IPS DF 4.7 (cell line): Measurements from ENCODE around the gene PSMB7.

Experiments
- DNase-seq: peaks from one replicate; pipeline ENCODE4 v3.0.0-alpha.2; 2013; ENCODE audit warnings: low spot score; ENCODE audit errors: extremely low read depth

PSMB7 gene

DNA sequence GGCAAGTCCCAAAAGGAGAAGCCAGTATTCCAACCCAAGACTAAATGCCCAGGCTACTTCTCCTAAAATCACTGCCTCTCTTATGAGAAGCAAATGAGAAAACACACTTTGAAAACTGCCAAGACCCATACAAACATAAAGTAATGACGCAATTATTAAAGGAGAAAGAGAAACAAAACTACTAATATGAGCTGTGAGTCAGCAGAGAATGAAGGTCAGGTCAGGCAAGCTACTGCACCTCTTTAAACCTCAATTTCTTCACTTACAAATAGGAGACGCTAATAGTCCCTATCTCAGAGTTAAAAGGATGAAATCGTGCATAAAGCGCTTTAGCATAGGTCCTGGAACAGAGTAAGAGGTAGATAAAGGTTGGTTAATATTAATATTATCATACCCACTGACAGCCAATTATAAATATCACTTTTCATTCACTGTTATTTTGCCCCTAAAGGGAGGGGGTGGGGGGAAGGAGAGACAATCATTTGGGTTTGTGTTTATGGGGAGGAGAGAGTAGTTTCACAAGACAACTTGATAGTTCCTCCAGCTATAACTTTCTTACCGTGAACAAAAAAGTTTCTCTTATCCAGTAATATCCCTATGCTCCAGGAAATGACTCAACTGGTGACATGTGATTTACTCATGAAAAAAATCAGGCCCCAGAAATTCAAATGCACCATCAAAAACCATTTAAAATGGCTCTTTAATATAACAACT is 3.6 kb downstream of the PSMB7 start:
- DNase-seq = no peak

DNA sequence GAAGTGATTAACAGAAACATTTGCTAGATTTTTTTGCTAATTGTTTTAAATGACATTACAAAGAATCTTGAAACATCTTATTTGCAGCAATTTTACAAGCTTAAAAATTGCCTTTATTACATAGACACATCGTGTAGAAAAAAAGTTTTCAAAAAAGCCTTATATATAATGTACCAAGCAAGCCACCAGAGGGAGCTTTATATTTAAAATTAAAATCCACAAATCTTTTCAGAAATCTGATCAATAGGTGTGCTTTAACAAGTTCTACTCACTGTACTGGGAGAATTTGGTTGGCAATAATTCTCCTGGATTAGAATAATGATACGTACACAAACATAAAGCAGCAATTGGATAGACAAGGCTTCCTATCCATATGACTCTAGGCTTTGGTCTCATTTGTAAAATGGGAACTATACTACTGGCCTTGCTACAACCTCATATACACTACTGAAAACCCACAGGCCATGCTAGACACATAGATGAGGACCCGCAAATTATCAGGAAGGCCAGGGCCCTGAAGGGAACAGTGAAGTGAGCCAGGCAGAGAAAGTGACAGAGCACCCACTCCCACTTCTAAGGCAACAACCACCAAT is 4.8 kb downstream of the PSMB7 start:
- DNase-seq = no peak

DNA sequence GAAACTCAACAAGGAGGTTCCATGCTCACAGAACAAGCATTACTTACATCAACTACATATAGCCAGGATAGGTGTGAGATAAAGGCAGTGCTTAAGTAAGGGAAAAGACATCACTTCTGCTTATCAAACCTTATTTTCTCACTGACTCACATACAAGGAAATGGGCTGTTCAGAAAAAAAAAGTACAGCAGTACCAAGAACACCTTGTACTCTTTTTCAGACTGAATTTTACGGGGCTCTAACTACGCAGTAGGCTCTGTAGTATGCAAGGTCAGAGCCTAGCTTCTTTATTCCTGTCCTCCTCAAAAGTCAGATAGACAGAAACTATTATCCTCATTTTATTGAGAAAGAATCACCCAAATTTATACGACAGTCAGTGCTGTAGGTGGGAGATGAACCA is 5.8 kb downstream of the PSMB7 start:
- no peak for DNase-seq

DNA sequence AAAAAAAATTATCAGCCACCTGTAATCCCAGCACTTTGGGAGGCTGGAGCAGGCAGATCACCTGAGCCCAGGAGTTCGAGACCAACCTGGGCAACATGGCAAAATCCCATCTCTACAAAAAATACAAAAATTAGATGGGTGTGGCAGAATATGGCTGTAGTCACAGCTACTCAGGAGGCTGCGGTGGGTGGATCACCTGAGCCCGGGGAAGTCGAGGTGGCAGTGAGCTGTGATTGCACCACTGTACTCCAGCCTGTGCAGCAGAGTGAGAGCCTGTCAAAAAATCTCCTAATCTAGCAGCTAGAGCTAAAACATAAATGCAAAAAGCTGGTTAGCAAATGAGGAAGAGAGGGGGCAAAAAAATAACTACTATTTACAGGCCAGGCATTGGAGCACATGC is 12.0 kb downstream of the PSMB7 start:
- no peak for DNase-seq

DNA sequence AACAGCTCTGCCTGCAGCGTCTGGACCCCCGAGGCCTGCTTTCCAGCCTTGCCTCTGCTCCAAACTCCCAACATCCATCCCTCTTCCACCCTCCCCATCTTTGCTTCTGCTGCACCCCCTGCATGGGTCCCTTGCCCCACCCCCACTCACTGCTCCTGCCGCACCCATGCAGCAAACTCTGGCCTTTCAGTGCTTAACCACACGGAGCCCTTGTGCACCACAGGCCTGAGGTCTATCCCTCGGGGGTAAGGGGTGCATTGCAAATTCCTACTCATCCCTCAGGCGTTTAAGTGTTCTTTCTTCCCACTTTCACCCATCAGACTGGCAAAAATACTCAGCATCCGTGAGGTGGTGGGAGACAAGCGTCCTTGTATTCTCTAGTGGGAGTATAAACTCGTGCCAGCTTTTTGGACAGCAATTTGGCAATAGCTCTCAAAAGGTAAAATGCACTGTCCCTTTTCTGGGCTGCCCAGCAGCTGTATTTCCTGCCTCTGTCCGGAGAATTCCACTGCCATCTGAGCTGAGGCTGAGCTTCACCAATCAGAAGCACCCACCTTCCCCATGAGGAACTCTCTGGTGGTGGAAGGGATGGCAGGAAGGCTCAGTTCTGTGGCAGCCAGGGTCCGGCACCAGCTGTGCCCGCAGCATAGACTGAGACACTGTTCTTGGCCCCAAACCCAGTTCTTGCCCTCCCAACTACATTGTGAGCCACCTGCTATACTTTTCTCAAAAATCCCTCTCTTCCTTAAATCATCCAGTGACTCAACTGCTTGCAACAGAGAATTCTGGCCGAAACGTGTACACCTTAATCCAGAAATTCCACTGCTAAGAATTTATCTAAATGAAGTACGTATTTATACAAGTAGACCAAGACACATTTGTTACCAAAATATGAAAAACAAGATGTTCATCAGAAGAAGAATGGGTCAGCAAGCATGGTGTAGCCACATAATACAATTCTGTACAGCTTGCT is 15.0 kb downstream of the PSMB7 start:
- DNase-seq = no peak

DNA sequence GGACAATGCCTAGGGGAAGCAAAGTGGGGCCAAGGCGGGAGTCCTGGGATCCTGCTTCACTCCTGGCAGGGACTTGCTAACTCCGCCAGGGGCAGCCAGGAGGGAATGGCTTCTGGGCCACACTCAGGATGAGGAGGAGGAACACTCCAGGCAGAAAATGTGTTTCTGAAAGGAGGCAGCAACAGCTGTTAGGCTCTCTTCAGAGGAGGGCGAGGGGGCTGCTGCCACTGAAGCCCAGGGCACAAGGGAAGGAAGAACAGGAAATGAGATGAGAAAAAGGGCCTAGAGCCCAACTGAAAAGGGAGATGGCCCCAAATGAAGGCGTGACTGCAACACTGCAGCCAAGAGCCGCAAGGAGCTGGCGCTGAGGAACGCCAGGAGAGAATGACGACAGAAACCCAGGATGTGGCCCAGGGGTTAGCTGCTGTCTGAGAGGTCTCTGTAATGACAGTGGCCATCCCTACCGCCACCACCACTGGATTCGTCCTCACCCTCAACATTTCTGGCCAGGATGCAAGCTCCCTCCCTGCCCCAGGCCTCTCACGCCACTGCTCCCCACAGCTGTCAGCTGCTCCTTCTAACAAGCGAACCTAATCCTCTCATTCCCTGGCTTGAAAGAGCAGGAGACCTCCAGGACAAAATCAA is 15.8 kb downstream of the PSMB7 start:
- DNase-seq = no peak

DNA sequence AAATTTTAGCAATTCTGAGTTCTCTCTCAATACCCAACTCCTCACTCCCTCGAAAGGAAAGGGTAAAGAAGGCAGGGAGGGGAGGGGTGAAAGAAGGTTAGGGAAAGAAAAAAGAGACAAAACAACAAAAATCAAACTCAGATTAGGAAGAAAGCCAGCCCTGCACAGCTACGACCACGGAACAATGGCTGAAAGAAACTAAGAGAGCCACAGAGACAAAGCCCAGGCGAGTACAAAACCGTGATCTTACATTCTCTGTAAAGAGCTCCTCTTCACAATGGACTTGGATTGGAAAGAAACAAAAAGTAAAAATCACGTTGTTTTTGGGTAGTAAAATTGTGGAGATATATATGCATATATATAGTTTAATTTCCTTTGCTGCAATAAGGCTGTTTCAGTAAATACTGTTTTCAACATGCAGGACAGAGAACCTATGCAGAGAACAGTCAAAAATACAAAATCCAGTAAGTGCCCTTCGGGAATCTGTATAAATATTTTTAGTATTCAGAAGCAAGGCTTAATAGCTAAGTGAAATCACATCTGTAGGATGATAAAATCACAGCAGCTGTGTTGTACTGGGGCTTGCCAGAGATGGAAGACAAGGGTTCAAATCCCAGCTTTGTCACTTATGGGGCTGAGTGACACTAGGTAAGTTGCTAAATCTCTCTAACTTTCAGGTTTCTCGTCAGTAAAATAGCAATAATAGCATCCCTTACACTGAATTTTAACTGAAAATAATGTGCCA is 16.9 kb downstream of the PSMB7 start:
- no peak for DNase-seq

DNA sequence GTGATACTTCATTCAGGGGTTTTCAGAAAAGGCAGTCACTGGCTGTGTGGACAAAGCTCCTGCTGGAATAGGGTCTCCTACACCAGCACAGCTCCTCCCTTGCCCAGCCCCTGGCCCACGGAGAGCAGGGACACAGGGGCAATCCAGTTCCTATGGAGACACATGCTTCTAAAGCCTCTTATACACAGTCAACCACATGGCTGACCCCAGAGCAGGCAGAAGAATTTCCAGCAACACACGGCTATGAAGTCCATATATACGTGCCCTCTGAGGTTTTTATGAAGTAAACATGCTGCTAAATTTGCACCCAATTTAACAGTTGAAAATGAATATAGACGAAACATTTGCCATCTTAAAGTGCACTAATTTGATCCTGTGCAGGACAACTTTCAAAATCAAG is 19.4 kb downstream of the PSMB7 start:
- no peak for DNase-seq

DNA sequence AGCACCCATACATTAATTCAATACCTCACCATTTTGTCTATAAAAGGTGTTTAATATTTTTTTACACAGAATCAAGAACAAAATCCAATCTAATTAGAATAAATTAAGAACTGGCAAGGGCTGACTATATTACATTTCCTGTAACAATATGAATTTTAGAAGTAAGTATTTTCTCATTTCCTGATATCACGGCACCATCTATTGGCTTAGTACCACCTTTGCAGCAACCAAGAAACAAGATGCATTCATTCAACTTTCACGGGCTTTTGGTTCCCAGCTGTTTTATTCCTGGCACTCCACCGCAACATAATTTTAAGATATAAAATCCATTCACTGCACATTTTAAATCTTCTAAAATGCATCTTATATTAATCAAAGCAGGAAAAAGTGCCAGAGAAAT is 20.6 kb downstream of the PSMB7 start:
- no peak for DNase-seq

DNA sequence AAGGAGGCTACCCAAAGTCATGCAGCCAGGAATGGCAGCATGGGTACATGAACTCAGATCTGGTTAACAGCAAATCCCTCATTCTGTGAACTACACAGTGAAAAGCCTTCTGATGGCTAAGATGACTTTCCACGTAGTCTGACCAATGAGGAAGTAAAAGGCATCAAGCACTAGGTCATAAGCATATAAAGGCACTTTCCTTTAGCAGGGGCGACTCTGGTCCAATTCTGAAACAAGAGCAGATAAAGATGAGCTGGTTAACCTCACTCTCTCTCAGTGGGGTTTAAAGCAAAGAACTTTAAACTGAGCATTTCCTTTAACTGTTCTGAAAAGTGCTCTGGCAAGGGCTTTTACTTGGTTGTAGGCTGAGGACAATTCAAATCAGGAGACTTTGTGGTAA is 21.1 kb downstream of the PSMB7 start:
- no peak for DNase-seq

DNA sequence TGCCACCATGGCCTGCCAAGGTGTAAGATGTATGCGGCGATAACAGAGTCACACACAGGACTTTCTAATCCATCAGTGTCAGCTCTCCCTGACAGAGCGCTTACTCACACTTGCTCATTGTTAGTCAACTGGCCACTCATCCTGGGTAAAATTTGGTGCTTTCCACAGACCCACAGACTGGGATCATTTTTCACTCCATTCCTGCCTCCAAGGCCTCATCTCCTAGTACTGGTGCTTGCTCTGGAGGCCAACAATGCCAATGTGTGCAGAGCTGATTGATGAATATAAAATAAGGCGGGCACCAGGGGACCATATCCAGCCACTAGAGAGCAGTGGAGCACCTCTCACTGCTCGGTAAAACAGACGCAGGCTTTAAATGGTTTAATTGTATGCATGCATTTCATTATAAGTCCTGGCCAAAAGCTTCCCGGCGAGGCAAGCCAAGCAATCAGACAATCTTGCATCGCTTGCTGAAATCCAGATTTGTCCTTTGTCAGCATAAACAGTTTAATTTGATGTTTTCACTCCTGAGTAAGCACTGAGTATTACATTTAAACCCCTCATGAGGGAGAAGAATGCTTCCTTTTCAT is 22.3 kb downstream of the PSMB7 start:
- no peak for DNase-seq

DNA sequence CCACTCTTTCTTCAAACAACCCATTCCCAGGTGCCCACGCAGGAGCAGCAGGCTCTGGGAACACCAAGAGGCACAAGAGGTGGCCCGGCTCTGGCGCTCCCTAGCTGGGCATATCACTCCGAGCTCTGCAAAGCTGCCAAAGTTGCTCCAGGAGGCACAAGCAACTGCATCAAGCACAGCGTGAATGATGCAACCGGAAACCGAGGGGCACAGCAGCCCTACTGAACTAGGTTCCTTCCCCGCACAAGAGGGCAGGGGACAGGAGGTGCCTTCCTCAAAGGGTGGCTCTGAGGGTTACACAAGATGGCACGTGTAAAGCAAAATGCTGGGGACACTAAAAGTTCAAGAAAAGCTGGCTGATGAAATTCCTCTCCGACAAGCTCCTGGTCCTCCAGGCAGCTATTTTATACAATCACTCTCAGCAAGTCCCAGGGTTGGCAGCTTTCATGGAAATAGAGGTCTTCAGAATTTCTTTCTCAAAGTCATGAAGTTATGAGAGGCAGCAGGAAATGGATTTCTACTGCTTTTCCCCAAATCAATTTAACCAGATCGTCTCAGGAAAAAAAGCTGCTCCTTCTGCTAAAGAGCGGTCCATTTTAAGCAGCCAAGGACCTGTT is 22.9 kb downstream of the PSMB7 start:
- no peak for DNase-seq

DNA sequence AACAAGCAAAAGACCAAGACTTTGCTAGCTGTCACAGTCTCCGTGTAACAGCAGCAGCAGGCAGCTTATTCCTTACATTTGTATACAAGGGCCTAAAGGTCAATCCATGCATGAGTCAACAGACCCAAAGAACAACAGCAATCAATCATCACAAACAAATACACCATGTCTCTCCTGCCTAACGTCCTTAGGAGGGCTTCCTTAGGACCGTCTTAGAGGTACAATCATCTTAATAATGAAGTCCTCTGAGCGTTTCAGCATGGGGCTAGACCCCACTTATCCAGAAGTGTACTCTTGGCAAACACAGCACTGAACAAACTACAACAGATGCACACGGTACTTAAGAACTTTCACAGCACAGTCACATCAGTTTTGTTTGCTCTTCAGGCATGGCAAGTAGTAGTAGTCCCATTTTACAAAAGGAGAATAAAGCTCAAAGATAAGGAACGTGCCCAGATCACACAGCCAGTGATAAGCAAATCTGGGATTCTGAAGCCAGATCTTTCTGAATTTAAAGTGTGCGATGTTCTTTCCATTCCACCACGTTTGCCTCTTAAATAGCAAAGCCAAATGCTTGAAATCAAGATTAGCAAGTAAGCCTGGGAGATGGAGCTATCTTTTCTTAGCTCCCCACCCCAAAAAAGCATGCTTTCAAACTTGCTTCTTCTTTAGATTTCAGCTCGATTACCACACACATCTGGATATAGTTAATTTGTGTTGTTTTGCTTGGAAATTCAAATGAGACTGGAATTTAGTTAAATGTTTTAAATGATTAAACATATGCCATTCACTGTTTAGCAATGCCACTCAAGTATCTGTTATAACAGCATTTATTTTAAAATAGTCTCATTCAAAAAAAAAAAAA is 24.2 kb downstream of the PSMB7 start:
- DNase-seq = no peak

DNA sequence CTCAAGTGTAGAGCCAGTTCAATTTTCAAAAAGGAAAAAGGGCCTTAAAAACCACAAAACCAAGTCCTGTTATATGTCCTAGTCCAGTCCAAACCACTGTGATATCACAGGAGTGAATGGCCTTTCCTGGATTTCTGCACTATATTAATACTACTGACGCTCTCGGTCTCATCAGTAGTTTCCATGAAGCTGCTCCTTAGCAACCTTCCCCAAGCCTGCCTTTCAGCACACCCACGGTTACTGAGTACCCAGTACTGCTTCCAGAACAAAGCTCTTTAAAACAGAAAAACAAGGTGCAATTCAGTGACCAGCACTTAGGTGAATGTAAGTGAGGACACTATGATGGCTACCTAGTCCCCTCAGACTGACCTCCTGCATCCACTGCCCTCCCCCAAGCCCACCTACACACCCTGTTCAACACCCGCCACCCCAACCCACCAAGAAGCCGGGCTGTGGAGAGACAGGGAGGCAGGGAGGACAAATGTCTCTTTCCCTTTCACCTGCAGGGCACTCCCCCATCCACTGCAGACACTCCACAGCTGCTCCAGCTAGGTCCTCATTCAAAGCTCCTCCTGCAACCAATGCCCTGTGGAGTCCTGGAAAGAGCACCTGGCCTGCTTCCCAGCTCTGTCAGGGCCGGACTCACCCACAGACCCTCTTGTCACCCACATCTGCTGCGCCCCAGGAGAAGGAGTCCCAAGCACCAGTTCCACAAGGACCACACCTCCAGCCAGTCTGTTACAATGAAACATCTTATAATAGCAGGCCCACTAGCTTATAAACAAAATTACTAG is 25.9 kb downstream of the PSMB7 start:
- DNase-seq = no peak

DNA sequence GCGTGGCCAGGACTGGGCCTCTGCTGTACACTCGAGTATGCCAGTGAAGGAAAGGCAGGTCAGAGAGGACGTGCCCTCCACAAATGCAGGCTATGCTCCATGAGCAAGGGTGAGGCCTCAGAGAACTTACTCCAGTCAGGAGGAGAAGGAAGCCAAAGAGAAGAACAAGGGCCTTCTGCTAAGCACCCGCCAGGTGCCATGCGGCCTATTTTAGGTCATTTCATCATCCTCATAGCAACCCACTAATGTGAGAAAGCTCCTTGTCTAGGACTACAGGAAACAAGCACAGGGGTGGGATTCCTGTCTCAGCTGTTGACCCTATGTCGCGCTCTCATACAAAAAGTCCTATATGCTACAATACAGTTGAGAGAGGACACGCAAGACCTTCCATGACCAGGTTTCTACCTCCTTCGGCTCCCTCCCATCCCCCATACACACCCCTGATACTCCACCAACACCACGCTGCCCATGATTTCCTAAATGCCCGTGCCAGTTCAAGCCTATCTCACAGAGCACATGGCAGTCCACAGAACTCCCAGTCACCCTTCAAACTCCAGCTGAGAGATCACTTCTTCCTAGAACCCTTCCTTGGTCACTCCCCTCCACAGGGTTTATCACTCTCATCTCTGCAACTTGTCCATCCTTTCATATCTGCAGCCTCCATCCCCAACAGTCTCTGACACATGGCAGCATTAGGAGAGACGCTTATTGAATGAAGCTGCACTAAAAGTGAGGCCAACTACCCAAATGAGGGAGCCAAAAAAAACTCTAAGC is 26.8 kb downstream of the PSMB7 start:
- DNase-seq = no peak

DNA sequence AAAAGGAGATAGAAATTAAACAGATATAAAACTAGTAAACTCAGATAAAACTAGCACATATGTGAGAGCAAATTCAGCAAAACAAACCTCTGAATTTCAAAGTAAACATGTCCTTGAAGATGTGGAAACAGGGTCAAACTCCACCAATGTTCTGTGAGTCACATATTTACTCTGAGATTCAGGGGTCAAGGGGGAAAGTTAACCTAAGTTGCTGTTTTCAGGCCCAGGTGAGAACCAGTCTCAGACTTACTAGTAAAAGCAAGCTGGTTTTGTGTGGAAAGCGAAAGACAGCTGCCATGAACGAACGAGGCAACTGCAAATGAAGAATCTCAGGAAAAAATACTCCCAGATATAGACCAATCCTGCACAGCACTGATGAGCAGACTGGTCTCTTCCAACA is 29.0 kb downstream of the PSMB7 start:
- no peak for DNase-seq

DNA sequence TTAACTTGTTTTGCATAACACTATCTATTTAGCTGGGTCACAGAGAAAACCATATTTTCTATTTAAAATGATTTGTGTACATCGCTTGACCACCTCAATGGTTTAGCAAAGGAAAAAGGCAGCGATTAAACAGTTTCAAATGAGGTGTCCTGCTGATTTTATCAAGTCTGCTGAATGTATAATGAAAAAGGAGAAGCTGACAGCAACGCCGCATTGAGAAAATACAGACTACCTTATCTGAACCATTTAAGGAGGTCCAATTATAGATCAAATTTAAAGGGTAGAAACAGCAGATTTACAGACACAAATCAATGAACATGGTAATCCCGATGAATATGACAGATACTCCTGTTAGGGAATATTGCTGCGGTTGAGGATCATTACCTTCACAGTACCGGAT is 29.6 kb downstream of the PSMB7 start:
- DNase-seq = no peak

DNA sequence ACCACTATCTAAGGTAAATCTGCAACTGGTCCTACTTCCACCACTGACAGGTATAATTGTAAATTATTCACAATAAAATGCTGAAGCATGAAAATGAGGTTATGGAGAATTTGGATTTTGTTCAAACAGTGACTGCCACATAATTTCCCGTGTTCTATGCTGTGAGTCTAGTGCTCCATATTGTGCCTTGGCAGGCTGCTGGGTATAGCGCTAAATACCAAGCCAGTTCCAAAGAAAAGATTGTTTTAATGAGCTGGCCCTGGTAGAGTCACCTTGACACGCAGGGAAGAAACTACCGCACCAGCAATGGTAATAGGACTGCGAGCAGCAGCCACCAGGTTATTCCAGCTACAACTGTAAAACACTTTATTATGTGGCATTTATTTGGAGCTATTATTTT is 30.4 kb downstream of the PSMB7 start:
- no peak for DNase-seq
